DMS79 (cell line): ENCODE measurements around the gene FAAP24.
"Not testable (repeated sequence)": the region's sequence is repeated elsewhere in the genome, so short reads cannot be mapped to it uniquely, and the experiment has no call there.

Source experiments
- DNase-seq: peaks from one replicate; lab custom pipeline; 2025; lab: John Stamatoyannopoulos, UW

FAAP24 gene

GRCh38 chr19:33000510-33000909 lies 28.5 kb downstream of the FAAP24 start:
- no peak for DNase-seq

DNA sequence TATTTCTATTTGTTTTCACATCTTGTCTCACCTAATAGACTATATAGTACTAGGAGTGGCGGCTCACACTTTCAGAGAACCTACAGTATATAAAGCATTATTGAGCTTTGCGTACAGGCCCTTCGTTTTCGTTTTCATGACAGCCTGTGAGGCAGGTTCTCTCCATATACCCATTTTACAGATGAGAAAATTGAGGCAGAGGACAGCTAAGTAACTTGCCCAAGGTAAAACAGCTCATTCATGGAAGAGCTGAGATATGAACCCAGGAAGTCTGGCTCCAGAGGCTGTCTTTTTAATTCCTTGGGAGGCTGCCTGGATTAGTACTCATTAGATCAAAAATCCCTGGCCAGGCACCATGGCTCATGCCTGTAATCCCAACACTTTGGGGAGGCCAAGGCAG lies 28.9 kb downstream of the FAAP24 start:
- DNase-seq, result no peak

GRCh38 chr19:33002126-33002865 lies 30.3 kb downstream of the FAAP24 start:
- peak; percentile 68 for DNase-seq

DNA sequence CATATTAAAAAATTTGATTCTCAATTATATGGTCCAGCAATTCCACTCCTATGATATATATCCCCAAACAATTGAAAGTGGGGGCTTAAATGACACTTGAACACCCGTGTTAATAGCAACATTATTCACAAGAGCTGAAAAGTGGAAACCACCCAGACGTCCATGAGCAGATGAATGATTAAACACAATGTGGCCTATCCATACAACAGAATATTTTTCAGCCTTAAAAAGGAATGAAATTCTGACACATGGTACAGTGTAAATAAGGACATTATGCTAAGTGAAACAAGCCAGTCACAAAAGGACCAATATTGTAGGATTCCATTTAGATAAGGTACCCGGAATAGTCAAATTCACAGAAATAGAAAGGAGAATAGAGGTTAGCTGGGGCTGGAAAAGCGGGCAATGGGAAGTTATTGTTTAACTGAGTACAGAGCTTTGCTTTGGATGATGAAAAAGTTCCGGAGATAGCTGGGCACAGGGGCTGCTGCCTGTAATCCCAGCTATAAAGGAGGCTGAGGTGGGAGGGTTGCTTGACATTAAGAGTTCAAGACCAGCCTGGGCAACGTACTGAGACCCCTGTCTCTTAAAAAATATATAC lies 31.5 kb downstream of the FAAP24 start:
- peak; percentile 1 for DNase-seq

DNA sequence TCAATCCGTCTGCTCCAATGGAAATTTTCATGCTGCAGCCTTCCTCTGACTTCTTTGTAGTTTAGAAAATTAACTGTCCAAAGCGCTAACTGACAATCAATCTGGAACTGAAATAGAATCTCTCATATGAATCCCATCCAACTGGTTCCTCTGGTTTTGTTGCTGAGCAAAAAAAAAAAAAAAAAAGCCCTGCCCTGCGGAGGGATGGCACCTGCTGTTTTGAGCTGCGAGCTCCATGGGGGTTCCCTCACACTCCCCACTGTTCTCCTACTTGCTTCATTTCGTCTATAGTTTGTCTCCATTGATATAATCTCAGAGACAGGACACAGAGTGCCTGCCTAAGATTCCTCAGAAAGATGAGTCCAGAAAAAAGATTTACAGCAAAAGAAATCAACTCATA lies 33.4 kb downstream of the FAAP24 start:
- peak; percentile 52 for DNase-seq

- no peak for DNase-seq
These were observed 36.7 kb downstream of the FAAP24 start for GRCh38 chr19:33008738-33009137.

GRCh38 chr19:33010891-33011290 lies 38.8 kb downstream of the FAAP24 start:
- DNase-seq, result not testable (repeated sequence)

- DNase-seq, result no peak
These were observed 50.6 kb downstream of the FAAP24 start for GRCh38 chr19:33022472-33023116.

DNA sequence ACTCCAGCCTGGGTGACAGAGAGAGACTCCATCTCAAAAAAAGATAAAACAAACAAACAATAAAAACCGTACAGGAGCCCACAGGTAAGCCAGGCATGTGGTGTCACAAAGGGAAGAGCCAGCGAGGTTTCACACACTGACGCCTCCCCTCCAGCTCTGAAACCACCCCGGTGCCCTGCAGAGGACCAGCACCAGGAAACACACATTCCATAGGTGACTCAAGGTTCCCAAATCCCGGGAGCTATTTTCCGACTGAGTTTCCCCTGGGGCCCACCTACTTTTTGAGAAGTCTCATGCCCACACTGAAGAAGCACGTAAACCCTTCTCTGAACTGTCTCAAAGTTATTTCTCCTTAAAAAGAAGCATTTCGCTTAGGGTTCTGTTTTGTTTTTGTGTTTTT lies 52.4 kb downstream of the FAAP24 start:
- no peak for DNase-seq

DNA sequence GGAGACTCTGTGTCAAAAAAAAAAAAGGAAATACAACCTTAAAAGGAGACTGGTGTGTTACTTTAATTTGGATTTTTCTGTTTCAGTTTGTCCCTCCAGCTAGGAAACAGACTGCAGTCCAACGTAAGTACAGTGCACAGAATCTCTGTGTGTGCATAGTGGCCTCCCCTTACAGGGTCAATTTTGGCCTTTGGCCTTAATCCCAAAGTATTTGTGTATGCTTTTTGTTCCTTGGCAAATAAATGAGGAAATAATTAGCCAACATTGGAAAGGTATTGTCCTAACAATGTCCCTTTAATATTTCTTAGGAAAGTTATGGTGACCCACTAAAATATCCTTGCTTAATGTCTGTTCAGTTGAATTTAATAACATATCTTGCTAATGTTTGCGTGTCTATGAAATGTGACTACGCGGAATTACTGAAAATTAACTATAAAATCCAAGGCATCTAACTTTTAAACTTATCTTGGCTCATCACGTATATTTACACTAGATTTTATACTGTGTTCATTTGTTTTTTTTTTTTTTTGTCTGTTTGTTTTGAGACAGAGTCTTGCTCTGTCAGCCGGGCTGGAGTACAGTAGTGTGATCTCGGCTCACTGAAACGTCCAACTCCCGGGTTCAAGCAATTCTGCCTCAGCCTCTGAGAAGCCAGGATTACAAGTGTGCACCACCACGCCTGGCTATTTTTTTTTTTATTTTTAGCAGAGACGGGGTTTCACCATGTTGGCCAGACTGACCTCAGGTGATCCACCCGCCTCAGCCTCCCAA lies 53.6 kb downstream of the FAAP24 start:
- not testable (repeated sequence) for DNase-seq

- not testable (repeated sequence) for DNase-seq
These were observed 54.6 kb downstream of the FAAP24 start for GRCh38 chr19:33026602-33027001.
